GM18520 (cell line): ENCODE measurements around the gene VPS39.

ENCODE experiments used
- ATAC-seq: cut with Tn5 transposase; IDR thresholded peaks from one replicate; pipeline ENCODE4 v1.9.1; 2021; ENCODE audit not compliant: unreplicated experiment

The VPS39 gene

DNA sequence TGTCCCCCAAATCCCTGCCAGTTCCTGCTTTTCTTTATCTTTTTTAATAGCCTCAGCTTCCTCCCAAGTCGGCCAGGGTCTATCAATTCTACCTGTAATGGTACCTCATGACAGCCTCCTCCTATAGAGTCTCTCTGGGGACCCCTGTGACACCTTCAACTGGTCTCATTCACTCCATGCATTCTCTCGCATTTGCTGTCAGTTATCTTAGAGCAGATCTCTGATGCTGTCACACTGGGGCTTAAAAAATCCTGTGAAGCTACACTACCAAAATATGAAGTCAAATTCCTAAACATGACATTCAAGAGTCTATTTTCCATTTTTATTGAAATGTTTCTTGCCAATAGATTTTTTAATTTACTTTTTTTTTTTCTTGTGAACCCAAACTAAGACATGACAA lies 5.5 kb downstream of the VPS39 start:
- no peak for ATAC-seq

DNA sequence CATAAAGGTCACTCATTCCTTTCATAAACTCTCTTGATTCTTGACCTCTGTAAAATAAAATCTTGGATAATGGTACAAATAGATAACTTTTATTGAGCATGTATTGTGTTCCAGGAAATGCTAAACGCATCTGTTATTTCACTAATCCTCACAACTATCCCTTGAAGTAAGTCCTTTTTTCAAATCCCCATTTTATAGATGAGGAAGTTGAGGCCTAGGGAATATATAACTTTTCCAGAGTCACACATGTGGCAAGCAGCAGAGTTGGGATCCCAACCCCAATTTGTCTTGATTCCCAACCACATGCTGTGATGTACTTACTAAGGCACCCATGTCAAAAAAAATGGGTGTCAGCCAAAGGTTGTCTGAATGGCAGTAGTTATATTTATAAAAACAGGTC lies 6.3 kb downstream of the VPS39 start:
- no peak for ATAC-seq

DNA sequence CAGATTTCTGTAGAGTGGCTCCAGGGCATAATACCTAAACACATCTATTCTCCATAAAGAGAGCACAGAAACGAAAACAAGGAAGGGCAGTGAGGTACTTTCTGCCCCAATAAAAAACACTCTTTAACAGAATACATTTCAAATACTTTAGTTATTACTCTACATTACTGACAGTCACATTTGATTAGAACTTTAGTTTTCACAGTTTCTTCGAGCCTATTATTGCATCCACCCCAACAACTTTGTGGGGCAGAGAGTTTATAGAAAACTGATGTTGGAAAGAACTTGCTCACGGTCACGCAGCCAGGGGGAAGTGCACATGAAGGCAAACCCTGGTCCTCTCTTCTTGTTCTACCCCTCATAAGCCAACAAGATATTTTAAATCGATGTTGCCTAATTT lies 9.0 kb downstream of the VPS39 start:
- ATAC-seq = no peak

DNA sequence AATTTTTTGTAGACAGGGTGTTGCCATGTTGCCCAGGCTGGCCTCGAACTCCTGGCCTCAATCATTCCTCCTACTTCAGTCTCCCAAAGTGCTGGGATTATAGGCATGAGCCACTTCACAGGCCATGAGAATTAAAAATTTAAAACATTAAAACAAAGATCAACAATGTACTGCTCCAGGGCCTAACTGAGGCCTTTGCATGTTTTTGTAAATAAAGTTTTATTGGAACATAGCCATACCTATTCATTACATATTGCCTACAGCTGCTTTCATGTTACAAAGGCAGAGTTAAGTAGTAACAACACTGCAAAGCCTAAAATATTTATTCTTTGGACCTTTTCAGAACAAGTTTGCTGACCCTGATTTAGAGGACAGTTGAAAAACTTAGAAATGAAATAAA lies 9.6 kb downstream of the VPS39 start:
- no peak for ATAC-seq

DNA sequence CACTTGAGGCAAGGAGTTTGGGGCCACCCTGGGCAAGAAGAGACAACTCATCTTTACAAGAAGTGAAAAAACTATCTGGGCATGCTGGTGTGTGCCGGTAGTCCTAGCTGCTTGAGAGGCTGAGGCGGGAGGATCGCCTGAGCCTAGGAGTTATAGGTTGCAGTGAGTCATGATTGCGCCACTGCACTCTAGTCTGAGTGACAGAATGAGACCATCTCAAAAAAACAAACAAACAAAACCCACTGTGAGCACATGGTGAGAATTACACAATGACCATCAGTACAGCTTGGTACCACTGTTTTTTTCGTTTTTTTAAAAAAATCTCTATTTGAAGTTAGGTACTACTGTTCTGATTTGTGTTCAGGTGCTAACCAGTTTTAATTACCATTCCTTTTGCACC lies 13.6 kb downstream of the VPS39 start:
- ATAC-seq = no peak

DNA sequence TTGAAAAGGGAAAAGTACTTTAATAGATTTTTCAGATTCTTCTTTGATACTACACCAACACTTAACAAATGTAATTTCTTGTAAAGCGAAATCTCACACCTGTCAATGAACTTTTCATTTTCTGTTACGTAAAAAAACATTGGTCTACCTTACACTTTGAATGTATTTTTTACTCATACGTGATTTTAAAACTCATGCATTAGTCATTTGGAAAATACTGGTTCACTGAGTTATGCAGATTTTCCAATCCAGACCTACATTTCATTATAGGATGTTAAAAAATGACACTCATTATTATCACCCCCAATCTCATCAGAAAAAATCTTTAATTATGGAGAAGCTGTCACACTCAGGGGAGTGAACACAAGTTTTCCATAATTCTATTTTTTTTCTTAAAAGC lies 14.7 kb downstream of the VPS39 start:
- ATAC-seq = no peak

DNA sequence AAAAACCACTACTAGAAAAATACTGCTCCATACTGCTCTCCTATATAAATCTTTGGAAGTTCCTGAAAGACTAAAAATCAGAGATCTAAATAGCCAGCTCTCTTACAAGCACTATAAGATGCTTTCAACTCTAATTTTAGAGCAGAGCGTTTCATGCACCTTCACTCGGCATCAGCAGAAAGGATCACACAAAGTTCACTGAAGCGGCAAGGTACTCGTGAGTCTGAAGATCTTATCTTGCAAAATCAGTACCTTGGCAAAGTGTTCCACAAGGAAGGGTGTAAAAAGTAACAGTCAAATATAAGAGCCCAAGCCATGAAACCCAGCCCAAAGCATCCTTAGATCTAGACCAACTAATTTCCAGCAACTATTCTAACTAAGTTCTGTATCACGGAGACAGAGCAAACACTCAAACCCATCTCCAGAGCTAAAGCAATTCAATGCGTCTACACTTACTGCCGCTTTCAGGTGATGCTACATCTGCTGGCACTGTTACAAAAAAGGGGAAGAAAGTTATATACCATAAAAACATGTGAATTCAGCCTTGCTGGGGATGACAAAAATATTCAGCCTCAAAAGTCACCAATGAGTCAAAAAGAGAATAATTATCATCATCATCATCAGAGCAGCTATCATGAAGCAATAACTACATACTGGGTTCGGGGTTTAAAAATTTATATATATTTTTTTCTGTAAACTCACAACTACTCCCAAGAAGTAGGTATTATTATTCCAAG lies 16.3 kb downstream of the VPS39 start:
- ATAC-seq = no peak

DNA sequence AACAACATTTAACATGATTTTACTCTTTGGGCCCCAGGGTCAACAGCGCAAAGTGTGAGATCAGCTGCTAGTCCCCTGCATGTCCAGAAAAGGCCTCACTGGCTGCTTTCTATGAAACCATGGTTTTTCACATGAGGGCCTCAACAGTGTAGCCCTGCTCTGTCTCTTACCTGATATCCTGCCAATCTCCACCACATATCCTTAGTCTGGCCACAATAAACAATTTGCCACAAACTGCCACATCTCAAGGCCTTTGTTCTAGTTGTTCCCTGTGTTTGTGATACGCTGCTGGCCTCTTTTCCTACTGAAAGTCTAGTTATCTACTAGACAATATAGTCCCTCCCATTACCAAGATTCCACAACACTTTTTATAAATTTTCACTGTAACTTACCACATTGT lies 17.7 kb downstream of the VPS39 start:
- no peak for ATAC-seq

DNA sequence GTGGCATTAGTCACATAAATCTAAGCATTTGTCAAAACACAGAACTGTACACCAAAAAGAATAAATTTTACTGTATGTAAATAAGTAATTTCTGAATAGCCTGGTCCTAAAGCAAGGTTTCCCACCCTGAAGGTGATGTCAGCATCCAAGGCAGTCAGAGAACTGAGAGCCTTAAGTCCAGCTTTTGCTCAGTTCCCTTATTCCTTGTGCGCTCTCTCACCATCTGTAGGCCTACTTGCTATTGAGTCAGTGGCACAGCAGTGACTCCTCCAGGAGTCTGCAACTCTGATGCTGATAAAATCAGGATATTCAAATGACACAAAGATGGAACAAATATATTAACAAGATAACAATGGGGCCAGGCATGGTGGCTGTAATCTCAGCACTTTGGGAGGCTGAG lies 22.3 kb downstream of the VPS39 start:
- no peak for ATAC-seq

DNA sequence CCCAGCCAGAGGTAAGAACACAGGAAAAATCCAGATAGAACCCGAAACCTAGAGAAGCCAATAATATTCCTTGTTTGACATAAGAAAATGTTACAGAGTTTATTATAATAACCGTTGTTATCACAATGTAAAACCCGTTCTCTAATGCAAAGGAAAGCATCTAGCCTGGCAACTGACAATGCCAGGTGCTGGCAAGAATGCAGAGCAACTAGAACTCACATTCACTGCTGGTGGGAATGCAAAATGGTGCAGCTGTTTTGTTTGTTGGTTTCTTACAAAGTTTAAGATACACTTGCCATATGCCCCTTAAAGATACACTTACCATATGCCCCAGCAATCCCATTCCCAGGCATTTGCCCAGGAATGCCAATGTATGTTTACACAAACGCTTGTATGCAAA lies 23.4 kb downstream of the VPS39 start:
- no peak for ATAC-seq

DNA sequence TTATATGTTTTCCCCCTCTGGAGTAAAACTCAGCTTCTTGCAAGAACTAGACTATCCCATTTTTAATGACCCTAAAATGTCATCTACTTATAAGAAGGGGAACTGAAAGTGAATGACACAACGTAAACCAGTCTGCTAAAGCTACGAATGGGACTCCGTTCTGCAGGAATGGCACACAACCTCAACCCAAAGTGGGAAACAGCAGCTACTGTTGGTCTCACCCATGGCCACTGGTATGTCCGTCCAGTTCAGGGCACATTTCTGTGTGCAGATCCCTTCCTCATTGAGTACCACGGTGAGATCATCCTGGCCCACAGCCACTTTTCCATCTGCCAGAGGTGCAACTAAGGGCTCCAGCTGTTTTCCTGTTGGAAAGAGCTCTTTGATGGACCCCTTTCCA lies 23.8 kb downstream of the VPS39 start:
- ATAC-seq = no peak

DNA sequence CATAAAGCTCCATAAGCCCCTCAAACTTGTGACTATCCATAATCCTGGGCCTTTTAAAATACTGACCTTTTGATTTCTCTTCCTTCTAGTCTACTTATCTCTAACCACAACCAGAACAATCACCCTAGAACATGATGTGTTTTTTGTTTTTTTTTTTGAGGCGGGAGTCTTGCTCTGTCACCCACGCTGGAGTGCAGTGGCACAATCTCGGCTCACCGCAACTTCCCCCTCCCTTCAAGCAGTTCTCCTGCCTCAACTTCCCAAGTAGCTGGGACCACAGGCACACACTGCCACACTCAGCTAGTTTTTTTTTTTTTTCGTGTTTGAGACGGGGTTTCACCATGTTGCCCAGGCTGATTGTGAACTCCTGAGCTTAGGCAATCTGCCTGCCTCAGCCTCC lies 25.1 kb downstream of the VPS39 start:
- ATAC-seq = no peak

DNA sequence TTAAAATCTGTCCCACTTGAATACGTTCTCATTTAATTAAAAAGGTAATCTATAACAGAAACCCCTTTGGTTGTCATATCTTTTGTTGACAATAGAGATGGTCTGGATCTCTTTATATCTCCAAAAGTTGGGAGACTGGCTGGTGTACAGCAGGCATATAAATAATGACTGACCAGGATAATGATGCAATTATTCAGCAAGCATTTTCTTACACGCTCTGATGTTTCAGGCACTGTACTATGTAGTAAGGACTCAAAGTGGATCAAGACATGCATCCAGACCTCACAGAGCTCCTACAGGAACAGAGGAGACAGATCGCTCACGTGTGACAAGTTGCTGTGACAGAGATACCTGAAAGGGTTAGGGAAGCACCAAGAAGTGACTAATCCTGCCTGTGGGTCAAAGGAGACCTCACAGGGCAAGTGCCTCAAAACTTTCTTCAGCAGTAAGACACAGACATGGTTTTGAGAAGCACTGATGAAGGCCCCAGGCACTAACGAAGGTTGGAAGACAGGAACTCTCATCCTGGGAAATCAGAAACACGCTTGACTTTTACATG lies 25.7 kb downstream of the VPS39 start:
- ATAC-seq = no peak

DNA sequence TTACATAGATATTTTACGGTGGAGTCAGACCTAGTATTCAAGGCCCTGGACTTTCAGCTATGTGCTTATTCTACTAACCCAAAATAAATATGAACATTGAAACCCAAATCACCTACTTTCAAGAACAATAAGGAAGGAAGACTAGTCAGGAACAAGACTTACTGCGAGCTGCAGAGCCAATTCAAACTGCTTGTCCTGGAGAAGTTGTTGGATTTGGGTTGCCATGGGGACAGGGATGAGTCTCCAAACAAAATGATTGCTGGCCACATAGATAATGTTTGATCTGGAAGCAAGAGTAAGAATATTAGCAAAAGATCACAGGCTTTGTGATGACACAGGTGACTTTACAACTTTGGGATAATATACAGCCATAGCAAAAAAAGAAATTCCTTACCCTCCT lies 30.0 kb downstream of the VPS39 start:
- no peak for ATAC-seq

DNA sequence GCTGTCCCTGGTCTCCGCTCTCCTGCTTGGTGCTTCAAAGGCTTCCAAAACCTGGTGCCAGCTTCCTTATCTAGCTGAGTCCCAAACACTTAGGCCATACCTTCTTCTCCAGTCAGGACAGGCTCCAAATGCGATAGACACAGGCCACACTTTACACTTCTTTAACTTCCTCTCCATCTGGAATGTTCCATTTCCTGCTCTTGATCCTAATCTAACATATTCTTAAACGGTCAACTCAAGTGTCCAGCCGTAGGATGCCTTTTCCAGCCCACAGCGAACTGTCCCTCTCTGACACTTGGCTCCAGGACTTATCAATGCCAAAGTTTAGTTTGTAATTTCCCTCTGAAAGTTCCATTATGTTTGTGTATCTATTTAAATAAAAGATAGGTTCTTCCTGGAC lies 32.4 kb downstream of the VPS39 start:
- no peak for ATAC-seq

DNA sequence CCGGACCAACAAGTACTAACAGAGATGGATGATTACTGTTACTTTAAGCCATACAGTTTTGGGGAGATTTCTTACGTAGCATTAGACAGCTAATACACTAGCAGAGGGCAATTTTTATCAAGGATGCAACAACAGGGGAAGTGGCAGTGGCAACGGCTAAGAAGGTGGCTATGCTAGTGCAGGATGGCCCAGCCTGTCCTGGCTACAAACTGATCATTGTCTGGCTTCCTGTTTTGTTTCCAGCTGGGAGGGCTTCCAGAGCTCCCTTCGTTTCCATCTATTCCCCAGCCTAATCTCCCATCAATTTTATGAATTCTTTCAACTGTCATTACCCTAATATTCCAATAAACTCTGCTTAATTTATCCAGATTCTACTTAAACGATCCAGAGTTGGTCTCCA lies 35.6 kb downstream of the VPS39 start:
- ATAC-seq = no peak

DNA sequence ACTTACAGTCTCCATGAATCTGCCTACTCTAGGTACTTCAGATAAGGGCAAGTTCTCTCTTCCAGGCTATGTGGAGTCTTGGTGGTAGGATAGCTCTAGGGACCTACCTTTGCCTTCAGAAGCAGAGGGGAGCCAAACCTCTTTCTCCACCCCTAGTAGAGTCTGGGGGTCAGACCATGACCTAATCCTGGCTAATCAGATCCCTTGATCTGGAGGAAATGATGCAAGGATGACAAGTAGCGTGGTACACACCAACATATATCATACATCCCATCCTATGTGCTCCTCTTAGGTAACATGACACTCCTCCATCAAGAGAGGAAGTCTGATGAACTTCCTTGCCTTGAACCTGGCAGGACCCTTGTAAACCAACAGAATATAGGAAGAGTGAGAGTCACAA lies 36.3 kb downstream of the VPS39 start:
- ATAC-seq = no peak

DNA sequence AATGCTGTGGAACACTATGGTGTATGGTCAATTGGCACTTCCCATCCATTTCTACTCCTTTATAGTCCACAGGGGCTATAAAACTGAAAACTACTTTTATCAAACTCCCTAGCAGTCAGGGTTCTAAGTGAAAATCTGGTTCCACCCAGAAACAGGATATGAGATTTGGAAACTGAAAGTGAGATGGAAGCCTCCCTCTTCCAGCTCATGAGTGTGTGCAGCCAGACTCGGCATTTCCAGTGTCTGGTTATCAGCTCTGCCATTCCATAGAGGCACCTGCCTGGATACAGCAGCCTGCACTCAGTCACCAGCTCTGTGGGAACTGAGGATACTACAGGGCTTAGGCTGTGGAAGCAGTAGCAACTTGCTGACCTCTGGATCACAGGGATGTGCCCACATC lies 37.0 kb downstream of the VPS39 start:
- no peak for ATAC-seq

DNA sequence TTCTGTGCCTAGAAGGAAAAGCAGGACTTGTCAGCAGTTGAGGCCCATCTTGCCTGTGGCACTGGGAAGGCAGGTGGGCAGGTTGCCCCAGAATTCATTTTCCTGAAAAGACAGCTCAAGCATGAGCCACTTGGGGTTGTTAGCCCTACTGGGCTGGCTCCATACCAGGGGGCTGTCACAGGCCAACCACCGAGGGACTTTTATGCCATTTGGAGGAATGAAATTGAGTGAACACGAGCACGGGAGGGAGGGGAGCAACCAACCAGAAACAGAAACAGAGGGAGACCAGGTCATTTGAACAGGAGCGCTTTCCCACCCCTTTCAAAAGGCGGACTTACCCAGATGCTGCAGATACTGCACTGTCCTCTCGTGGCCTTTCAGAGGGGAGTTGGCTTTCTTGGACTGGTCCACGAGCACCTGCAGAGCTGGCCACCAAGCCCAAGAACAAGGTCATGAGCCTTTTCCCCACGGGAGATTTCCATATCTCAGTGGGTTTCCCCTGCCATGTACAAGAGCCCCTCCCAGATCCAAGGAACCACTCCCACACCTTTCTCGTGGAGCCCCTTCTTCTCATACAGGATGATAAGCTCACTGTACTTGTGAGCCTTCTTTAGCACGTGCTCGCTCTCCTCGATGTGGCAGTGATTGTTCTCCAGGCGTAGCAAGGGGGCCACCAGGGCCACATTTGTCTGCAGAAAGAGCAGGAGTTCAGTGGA lies 41.7 kb downstream of the VPS39 start:
- ATAC-seq = no peak

DNA sequence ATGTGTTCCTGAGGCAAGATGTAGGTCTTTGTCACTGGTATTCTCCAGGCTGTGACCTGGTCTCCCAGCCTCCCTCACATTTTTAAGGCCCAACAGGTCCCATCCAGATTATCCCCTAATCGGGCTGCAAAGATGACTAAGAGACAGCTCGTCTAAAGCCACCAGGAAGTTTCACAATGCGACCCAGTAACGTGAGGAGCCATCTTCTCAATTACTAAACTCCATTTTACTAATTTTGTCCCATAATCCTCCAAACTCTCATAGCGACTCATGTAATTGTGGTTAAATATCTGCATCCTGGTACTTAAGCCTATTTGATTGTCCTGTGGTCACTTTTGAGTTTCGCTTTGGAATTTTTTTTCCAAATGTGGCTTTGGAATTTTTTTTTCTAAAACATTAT lies 43.0 kb downstream of the VPS39 start:
- ATAC-seq = no peak

DNA sequence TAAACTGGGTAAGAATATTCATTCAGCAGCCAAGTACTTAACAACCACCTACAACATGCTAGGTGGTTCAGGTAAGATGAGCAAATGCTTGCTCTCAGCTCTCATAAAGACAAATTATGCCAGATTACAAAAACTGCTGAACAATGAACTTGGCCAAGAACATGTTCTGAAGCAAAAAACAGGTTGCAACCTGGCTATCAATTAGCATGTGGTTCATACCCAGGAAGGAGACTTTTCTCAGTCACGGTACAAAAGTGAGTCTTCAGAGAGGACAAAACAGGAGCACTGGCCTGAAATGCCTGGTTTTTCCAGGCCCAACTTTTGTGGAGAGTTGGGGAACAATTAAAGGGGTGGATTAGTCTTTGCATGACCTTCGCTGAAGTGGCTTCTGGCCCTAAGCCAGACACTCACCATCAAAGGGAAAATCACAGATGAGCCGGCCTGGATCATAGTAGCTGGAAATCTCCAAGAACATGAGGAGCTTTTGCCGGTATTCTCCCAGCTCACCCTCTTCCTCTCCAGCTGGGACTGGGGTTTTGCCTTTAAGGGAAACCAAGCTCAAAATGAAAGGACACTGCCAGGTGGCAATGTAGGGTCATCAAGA lies 44.1 kb downstream of the VPS39 start:
- ATAC-seq = no peak

DNA sequence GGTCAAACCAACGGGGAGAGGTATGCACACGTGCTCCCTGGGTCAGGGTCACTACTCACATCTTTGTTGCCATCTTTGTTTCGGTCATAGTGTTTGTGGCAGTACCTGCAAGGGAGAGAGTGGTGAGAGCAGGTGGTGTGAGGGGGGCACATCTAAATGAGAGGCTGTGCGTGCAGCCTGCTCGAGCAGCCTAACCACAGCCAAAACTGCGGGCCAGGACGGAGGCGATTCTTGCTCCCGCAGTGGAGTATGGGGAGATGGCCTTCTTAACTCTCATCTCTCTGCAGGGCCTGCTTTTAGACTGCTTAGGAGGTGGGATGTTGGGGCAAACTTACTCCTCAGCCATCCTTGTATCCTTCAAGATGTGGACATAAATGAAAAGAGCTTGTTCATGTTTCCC lies 44.8 kb downstream of the VPS39 start:
- no peak for ATAC-seq
